HG03439 (cell line): Measurements from ENCODE around the gene ADAT3.

Experiments
- ATAC-seq: cut with Tn5 transposase; IDR thresholded peaks from one replicate; pipeline ENCODE4 v1.9.1; 2021; ENCODE audit warnings: mild to moderate bottlenecking, moderate library complexity; ENCODE audit not compliant: unreplicated experiment

Gene ADAT3

DNA sequence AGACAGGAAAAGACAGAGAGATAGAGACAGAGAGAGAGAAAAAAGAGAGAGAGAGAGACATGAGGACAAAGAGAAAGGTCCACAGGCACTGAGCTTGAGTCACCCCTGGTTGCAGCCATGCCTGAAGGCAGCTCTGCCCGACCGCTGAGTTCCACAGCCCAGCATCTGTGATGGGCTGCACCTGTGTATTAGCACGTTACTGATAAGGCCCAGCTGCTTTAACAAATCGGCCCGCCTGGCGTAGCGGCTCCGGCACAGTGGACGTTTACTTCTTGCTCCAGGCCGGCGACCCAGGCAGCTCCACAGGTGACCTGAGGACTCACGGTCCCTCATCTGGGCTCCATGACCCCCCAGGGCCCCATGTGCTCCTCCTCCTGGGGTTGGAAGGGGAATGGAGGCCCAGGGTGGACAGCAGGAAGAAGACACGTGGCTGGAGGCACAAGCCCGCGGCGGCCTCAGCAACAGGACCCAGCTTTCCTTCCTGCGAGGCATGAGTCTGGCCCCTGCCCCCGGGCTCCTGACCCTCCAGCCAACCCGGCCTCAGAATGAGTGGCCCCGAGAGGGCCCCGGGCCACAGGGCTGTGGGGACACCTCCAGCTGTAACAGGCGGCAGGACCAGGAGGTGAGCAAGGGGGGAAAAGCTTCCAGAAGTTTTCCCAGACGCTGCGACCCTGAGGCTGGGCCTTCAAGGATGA lies 31.9 kb downstream of the ADAT3 start:
- ATAC-seq, result no peak

DNA sequence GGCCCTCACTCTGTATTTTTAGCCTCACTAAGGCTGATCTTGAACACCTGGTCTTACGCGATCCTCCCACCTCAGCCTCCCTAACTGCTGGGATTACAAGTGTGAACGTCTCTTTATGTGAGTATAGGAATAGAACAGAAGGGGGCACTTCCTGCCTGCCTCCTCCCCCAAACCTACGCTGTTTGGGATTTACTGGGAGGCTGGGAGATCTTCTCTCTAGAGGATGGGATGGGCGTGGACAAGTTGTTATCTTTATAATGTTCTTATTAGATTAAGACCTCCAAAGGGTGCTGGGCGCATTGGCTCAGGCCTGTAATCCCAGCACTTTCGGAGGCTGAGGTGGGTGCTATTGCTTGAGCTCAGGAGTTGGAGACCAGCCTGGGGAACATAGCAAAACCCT lies 32.9 kb downstream of the ADAT3 start:
- ATAC-seq, result no peak

DNA sequence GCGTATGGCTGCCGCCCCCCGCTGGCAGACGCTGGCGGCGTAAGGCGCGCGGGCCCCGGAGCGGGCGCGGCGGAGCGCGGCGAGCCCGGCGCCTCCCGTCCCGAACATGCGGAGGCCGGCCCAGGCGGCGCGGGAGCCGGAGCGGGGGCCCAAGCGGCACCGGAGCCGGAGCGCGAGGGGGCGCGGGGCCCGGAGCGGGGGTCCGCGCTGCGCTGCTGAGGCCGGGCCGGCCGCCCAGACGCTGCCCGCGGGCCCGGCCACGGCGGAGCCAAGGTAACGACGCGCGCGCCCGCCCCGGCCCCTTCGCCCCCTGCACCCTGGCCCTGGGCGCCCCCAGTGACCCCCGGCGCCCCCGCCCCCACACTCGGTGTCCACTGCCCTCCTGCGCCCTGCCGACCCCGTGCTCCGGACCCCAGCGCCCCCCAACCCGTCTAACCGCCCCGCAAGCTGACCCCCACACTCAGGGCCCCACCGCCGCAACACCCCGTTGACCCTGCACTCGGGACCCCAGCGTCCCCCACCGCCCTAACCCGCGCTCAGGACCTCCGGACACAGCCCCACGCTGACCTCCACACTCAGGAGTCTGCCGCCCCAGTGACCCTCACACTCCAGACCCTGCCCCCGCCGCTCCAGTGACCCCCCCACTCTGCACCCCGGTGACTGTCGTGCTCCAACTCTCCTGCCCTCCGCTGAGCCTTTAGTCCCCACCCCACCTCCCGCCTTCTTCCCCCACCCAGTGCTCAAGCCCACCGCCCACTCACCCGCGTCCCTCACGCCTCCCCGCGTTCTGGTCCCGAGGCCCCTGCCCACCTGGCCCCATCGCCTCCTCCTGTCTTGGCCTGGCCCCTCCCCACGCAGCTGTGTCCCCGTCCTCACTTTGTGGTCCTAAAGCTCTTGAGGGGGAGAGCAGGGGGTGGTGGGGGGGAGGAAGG lies 36.2 kb downstream of the ADAT3 start, which contains the start of gene CSNK1G2:
Gene CSNK1G2 (plus strand): TSS at position 27 of the 932 bp plus-strand sequence. CDS start 28,601 bp downstream, outside the sequence.
- no peak for ATAC-seq

DNA sequence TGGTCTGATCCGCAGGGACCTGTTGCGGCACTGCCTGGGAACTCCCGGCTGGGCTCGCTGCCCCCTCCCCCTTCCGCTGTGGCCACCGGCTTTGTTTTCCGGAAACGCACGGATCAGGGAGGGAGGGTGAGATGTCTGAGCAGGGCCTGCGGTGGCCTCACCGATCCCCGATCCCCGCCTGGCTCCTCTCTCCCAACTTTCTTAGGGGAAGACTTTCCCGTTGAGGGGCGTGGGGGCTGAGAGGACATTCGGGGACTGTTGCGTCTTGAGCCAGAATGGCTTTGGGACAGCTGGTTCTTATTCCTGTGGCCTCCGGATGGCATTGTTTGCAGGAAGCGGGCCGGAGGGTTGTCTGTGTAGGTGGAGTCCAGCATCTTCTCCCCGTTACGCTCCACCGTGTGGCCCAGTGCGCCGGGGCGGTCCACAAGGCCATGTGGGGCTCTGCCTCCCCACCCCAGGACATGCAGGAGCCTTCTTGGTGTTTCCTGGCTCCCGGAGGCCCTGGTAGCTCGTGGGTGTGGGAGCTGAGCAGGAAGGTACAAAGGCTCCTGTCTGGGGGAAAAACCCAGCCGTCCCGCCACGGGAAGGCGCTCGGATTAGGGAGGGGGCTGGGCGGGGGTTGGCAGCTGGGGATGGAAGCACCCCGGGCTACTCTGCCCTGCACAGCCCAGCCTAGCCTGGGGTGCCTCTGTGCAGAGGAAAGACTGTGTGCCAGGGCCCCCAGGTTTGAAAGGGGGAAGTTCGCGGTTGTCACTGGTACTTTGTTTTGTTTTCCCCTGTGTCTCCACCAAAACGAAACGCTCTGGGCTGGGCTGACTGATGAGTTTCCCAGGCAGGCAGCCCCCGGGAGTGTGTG lies 37.1 kb downstream of the ADAT3 start:
- ATAC-seq, result peak; percentile 34

DNA sequence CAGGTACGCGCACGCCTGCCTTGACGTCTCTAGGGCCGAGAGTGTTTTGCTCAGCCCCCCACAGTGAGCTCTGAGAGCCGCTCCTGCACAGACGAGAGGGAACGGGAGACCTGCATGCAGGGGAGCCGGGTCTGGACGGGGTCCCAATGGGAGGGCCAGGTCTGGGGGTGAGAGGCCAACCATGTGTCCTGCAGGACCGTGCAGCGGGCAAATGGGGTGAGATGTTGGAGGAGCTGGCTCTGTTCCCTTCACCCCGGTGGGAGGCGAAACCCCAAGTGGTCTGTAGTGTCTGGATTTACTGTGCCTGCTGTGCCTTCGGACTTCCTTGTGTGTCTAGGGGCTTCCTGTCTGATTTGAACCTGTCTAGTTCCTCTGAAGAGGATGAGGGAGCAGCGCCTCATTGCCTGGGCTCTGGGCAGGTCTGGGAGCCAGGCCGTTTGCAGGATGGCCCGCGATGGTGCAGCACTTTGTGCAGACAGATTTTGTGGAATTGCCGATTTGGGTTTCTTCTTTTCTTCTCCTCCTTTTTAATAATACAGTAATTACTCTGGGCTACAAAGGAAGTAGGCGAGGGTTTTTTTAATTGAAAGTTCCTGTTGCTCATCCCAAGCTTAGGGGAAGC lies 37.8 kb downstream of the ADAT3 start:
- no peak for ATAC-seq

DNA sequence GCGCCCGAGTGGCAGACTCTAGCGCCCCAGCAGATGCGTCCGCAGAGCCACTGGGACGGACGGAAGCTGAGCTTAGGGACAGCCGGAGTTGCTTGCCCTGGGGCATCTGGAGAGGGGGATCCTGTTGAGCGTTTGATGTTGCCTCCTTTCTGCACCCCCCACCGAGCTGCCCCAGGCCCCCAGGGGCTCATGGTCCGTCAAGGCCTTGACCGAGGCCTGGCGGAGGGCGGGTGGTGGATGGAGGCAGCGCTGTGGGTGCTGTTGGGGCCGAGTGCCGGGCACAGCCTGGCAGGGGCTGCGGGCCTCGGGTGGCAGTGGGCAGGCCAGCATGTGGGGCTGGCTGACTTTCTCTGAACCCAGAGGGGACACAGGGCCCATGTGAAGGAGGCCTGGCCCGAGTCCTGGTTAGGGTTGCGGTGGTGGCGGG lies 38.5 kb downstream of the ADAT3 start:
- ATAC-seq, result no peak

DNA sequence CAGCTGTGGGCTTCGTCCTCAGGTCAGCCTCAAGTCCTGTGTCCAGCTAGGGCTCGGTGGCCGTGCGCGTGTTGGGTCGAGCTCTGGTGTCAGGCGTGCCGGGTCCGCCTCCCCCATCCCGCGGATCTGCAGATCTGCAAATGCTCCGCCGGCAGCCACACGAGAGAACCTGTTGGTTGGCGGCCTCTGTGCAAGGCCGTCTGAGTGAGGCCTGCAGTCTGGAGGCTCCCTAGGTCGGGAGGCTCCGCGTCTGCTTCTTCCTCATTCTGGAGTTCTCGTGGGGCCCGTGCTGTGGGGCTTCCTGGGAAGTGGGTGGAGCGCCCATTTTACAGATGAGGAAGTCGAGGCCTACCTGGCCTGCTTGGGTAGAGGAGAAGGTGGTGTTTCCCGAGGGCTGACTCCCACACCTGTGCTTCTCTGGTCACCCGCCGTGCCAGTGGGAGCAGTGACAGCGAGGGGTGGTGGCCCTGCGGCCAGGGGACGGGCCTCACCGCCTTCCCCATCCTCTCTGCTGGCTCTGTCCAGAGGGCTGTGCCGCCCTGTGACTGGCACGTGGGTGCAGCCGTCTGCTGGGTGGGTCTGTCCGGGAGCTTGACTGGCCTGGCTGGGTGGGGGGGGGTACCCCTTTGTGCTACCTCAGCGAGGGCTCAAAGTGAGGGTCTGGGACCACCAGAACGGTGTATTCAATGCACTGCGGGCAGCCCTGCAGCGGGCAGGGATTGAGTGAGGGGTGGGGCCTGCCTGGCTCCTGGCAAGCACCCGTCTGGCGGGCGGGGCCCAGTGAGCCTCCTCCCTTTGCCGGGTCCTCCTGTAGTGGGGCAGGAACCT lies 39.1 kb downstream of the ADAT3 start:
- ATAC-seq, result no peak

DNA sequence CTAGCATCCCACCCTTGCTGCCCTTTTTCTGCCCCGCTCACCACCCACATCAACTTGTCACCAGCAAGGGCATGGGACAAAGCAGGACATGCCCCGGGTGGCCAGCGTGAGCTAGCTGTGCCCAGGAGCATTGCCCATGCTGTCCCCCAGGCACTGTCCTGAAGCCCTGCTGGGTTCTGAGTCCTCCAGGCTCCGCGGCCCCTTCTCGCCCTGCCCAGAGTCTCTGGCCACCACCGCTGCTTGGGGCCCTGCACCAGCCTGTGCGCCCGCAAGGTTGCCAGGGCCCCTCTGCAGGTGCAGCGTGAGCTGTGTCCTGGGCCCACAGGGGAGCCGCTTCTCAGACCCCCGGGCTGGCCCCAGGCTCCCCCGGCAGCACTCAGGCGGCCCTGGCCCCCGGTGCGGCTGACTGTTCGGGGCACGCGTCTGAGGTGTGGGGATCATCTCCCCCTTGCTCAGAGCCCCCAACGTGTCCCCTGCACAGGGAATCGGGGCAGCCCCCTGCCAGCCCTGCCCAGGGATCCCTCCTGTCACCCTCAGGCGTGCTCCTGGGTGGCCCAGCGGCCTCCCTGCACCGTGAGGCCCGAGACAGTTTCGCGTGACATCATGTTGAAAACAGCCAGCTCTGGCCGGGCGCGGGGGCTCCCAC lies 39.8 kb downstream of the ADAT3 start:
- ATAC-seq, result no peak

DNA sequence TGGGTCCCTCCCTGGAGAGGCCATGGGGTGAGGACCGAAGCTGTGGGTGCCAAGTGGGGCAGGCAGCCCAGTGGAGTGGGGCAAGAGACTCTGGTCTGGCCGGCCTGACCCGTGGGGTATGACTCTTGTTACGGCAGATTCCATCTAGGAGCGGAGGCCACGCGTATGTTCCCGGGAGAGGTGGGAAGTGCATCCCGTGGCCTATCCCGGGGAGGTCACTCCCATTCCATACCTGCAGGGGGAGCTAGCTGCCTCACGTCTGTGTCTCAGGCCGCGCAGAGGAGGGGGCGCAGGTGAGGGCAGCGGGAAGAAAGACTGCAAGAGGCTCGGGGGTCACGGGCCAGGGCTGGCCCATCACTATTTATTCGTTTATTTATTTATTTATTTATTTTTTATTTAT lies 40.7 kb downstream of the ADAT3 start:
- ATAC-seq, result no peak

DNA sequence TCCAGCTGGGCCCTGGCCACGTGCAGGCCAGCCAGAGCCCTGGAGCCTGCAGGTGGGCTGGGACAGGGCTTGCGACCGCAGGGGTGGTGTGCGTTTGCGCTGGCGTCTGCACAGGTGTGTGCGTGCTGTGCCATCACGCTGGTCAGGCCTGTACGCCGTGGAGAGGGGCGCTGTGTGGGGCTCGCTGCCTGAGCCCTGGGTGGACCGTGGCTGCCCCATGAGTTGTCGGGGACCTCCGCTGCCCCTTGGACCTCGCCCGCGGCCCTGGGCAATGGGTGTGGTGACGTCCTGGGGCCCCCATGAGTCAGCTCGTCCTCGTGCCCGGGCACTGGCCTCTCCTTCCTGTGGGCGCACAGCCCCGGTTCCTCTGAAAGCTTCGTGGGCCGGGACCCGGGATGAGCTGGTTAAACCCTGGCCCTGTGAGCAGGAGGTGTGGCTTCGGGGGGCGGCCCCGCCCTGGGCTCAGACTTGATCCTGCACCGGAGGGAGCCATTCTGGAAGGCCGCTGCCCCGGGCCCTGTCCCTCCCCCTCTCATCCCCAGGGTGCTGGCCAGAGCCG lies 42.5 kb downstream of the ADAT3 start:
- no peak for ATAC-seq

DNA sequence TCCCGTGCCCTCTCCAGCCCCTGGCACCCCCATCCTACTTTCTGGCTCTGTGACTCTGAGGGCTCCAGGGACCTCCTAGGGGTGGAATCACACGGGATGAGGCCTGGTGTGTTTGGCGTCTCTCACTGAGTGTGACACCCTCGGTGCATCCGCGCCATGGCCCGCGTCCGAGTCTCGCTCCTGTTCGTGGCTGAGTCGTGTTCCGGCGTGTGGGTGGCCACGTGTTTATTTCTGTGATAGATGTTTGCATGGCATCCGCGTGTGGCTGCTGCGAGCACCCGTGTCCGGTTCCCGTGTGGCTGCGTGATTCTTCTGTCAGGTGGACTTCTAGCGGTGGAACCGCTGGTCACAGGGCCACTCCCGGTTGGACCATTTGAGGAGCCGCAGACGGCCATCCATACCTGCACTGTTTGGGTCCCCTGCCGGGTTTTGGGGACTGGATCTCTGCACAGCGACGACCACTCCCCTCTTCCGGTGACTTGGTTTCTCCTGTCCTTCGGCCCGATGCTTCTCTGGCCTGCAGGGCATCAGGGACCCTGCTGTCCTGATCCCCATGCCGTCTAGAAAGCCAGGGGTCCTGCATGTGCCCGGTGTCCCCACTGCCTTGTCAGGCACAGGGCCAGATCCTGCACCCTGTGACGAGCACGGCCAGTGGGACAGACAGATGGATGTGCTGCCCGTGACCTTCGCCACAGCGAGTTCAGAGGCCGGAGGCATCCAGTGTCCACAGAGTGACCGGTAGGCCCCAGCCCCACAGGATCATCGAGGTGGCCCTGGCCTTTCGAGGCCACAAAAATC lies 44.3 kb downstream of the ADAT3 start:
- ATAC-seq, result no peak

DNA sequence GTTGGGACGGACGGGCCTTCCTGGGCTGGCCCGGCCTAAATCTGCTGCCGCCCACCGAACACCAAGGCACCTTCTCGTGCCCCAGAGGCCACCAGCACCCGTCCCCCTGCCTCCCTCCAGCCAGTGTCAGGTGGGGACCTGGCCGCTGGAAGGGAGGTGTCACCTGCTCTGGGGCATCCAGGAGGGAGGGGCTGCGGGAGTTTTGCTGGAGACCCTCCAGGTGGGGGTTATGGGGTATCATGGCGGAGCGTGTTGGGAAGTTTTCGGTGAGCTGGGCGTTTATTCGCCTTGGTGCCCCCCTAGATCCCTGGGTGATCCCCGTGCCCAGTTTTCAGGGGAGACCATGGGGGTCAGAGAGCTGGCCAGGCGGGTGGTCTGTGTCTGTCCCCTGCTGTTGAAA lies 45.4 kb downstream of the ADAT3 start:
- no peak for ATAC-seq

DNA sequence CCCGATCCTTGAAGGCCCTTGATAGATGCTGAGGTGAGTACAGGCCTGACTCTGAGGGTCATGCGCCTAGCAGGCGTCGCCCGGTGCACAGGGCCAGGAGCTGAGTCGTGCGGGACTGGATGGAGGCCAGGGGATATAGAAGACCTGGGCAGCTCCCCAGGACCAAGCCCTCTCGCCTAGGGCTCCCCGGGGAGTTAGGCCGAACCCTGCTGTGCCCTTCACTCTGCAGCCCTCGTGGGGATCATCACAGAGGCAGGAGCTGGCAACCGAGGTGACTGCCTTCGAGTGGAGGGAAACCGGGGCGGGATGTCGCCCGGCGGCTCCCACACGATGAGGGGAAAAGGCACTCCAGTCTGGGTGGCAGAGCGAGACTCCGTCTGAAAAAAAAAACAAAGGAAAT lies 47.4 kb downstream of the ADAT3 start:
- no peak for ATAC-seq

DNA sequence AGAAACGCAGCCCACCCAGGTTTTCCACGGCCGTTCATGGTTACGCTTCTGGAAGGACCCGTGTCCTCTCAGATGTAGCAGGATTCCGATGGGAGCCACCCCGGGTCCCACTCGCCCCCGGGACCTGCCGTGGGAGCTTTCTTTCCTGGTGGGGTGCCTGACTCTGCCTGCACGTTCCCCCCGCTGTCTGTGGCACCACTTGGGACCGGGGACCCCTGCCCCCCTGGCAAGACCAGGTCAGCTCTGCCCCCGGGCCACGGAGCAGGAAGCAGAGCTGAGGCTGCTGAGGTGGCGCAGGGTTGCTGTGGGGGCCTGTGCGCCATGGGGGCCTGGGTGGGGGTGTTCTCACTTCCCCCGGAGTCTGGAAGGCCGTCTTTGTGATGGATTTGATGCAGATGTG lies 47.8 kb downstream of the ADAT3 start:
- no peak for ATAC-seq

DNA sequence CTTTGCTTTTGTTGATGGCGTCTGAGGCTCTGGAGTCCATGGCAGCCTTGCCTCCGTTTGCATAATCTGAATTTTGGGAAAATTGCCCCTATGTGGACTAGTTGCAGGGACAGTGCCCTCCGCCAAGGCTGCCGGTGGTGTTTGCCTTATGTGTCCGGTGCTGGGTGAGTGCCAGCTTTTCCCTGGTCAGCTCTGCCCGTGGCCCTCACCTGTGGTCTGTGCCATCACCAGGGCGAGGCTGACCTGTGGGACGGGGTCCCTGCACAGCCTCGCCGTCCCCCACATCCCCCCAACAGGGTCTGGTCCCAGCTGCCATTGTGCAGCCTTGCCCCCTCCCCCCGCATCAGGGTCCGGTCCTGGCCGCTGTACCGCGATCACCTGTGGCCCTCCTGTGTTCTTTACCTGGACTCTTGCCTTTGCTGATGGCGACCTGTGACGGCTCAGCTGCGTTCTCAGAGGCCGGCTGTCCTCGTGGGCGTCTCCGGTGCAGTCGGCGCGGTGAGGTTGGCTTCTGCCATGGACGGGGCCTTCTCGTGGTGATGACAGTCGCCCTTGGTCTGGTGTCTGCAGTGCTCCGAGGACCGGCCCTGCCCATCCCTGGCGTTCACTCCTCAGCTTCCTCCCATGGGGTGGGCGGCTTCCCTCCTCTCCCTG lies 48.4 kb downstream of the ADAT3 start:
- ATAC-seq, result no peak

DNA sequence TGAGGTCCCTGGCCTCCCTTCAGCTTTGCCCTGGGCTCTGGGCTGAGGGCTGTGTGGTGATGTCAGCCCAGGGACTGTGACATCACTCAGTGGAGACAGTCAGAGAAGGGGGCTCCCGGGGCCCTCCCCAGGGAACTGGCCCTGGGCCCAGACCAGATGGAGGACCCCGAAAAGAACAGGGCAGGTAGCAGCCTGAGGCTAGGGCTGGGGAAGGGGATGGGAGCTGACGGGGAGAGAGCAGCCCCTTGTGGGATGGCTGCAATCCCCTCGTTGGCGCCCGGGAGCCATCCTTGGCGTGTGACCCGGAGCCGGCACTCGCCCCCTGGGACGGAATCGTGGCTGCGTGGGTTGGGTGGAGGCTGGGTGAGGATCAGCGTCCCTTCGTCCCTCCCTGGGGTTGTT lies 49.3 kb downstream of the ADAT3 start:
- ATAC-seq, result no peak
